H1 (cell line): ENCODE measurements around the gene POLR2M. TPM values are rescaled to one million over a fixed set of nuclear protein-coding genes. Genes with fewer than 3 reads are reported as not detected.

Source experiments
- CTCF ChIA-PET: fragments of 300-600 bp; sonication (Branson Sonifier 250); formaldehyde crosslinking; loops from one replicate; lab custom pipeline; 2021; ENCODE audit not compliant: partially characterized antibody; lab: Charles Lee
- POLR2A ChIA-PET: fragments of 300-600 bp; sonication (Branson Sonifier 250); formaldehyde crosslinking; loops from one replicate; lab custom pipeline; 2021; ENCODE audit warnings: inconsistent platforms; ENCODE audit not compliant: partially characterized antibody; lab: Charles Lee
- DNase-seq, 2 experiments: peaks; one replicate each; pipeline versions ENCODE4 v3.0.0 to v3.0.0-alpha.2; 2010 to 2022; ENCODE audit warnings: low spot score in 2 of 2, low read depth in 1 of 2, mixed read lengths in 1 of 2
- FAIRE-seq: peaks from 2 replicates; lab custom pipeline; 2011; peaks lifted over from hg19 to GRCh38; lab: Jason Lieb, UNC
- H2AFZ ChIP-seq: 2 replicates; pipeline ENCODE4 v1.8.1; 2012; ENCODE audit warnings: low read length, inconsistent platforms
- H2AK5ac ChIP-seq: 2 replicates; pipeline ENCODE4 v1.6.1; 2013; ENCODE audit warnings: low read depth, low read length
- H2BK120ac ChIP-seq: replicated peaks from 2 replicates; pipeline ENCODE3; 2013; ENCODE audit warnings: low read depth, low read length, inconsistent platforms
- H2BK12ac ChIP-seq: 2 replicates; pipeline ENCODE4 v1.6.1; 2013; ENCODE audit warnings: low read depth, low read length
- H2BK15ac ChIP-seq: 2 replicates; pipeline ENCODE4 v1.6.1; 2013; ENCODE audit warnings: low read length
- H2BK20ac ChIP-seq: 2 replicates; pipeline ENCODE4 v1.6.1; 2013; ENCODE audit warnings: low read length
- H2BK5ac ChIP-seq: 2 replicates; pipeline ENCODE4 v1.6.1; 2013; ENCODE audit warnings: low read depth, low read length
- H3K14ac ChIP-seq: 2 replicates; pipeline ENCODE4 v1.6.1; 2013; ENCODE audit warnings: inconsistent platforms; ENCODE audit not compliant: insufficient read length
- H3K18ac ChIP-seq: 2 replicates; pipeline ENCODE4 v1.6.1; 2013; ENCODE audit warnings: low read length; ENCODE audit errors: extremely low read depth
- H3K23ac ChIP-seq: 2 replicates; pipeline ENCODE4 v1.6.1; 2013; ENCODE audit warnings: inconsistent platforms; ENCODE audit not compliant: insufficient read length
- H3K23me2 ChIP-seq: 2 replicates; pipeline ENCODE4 v1.6.1; 2013; ENCODE audit warnings: low read depth, low read length
- H3K27ac ChIP-seq: 2 replicates; pipeline ENCODE4 v1.6.1; 2011; ENCODE audit warnings: low read depth, low read length, inconsistent platforms
- H3K27me3 ChIP-seq, 4 experiments: replicated peaks in 1 of 4; 1 replicate in 1 of 4; 2 replicates in 3 of 4; pipeline versions ENCODE4 v1.6.1 to v1.8.1; 2011 to 2013; ENCODE audit warnings: low read length in 3 of 4, mild to moderate bottlenecking in 3 of 4, inconsistent platforms in 2 of 4, mixed read lengths in 2 of 4, moderate library complexity in 1 of 4; ENCODE audit not compliant: control insufficient read depth in 3 of 4, insufficient read depth in 3 of 4; ENCODE audit errors: extremely low read depth in 1 of 4
- H3K36me3 ChIP-seq, 4 experiments: 2 replicates each; pipeline versions ENCODE4 v1.6.1 to v1.8.1; 2011 to 2013; ENCODE audit warnings: mild to moderate bottlenecking in 4 of 4, low read length in 3 of 4, moderate library complexity in 2 of 4, control low read depth in 1 of 4, inconsistent platforms in 1 of 4; ENCODE audit not compliant: insufficient read depth in 4 of 4, control insufficient read depth in 2 of 4
- H3K4ac ChIP-seq: replicated peaks from 2 replicates; pipeline ENCODE3; 2013; ENCODE audit warnings: low read length, low read depth, mixed read lengths, inconsistent platforms; ENCODE audit not compliant: insufficient read length
- H3K4me1 ChIP-seq, 4 experiments: replicated peaks in 1 of 4; 1 replicate in 1 of 4; 2 replicates in 3 of 4; pipeline versions ENCODE4 v1.6.1 to v1.8.1; 2011 to 2013; ENCODE audit warnings: low read length in 3 of 4, inconsistent platforms in 2 of 4, mixed read lengths in 1 of 4; ENCODE audit not compliant: insufficient read depth in 4 of 4, control insufficient read depth in 3 of 4
- H3K4me2 ChIP-seq, 2 experiments: 2 replicates each; pipeline versions ENCODE4 v1.6.1 to v1.8.1; 2011 to 2013; ENCODE audit warnings: low read depth in 2 of 2, low read length in 2 of 2, control low read depth in 1 of 2, inconsistent platforms in 1 of 2, mild to moderate bottlenecking in 1 of 2; ENCODE audit not compliant: insufficient read depth in 1 of 2
- H3K4me3 ChIP-seq, 4 experiments: fragments of 200-600, 300-600 bp in 1 of 4; sonication (generic), shearing (Covaris generic), sonication (Bioruptor Twin) in 1 of 4; 2 replicates each; pipeline versions ENCODE4 v1.5.1 to v1.8.1; 2011 to 2016; ENCODE audit warnings: low read length in 4 of 4, low read depth in 3 of 4, control low read depth in 2 of 4, inconsistent platforms in 2 of 4, mild to moderate bottlenecking in 2 of 4, mixed read lengths in 1 of 4, moderate library complexity in 1 of 4; ENCODE audit not compliant: insufficient read depth in 2 of 4; ENCODE audit errors: extremely low read depth in 1 of 4
- H3K56ac ChIP-seq: replicated peaks from 2 replicates; pipeline ENCODE3; 2013; ENCODE audit warnings: low read depth, mild to moderate bottlenecking, mixed read lengths, low read length, inconsistent platforms; ENCODE audit not compliant: insufficient read length
- H3K79me1 ChIP-seq: 2 replicates; pipeline ENCODE4 v1.6.1; 2013; ENCODE audit warnings: low read depth, low read length, control low read depth
- H3K79me2 ChIP-seq, 2 experiments: 2 replicates each; pipeline versions ENCODE4 v1.6.1 to v1.8.1; 2012 to 2013; ENCODE audit warnings: low read length in 2 of 2, mild to moderate bottlenecking in 2 of 2, inconsistent platforms in 1 of 2; ENCODE audit not compliant: insufficient read depth in 2 of 2, control insufficient read depth in 1 of 2
- H3K9ac ChIP-seq, 4 experiments: replicated peaks in 1 of 4; 1 replicate in 1 of 4; 2 replicates in 3 of 4; pipeline versions ENCODE4 v1.6.1 to v1.8.1; 2011 to 2013; ENCODE audit warnings: low read depth in 3 of 4, low read length in 3 of 4, control low read depth in 2 of 4, mild to moderate bottlenecking in 2 of 4, moderate library complexity in 2 of 4, inconsistent platforms in 1 of 4; ENCODE audit errors: extremely low read depth in 1 of 4
- H3K9me3 ChIP-seq, 2 experiments: 2 replicates each; pipeline versions ENCODE4 v1.6.1 to v1.8.1; 2012 to 2013; ENCODE audit warnings: mild to moderate bottlenecking in 2 of 2, moderate library complexity in 2 of 2, control low read depth in 1 of 2, inconsistent platforms in 1 of 2, low read depth in 1 of 2, low read length in 1 of 2, mixed read lengths in 1 of 2; ENCODE audit not compliant: insufficient read depth in 2 of 2
- H4K20me1 ChIP-seq, 2 experiments: replicated peaks in 1 of 2; 2 replicates each; pipeline versions ENCODE3 to v1.8.1; 2011 to 2013; ENCODE audit warnings: inconsistent platforms in 2 of 2, low read length in 2 of 2, mild to moderate bottlenecking in 1 of 2; ENCODE audit not compliant: insufficient read depth in 2 of 2, control insufficient read depth in 1 of 2
- H4K5ac ChIP-seq: 2 replicates; pipeline ENCODE4 v1.6.1; 2013; ENCODE audit warnings: low read length, low read depth, mixed read lengths, inconsistent platforms; ENCODE audit not compliant: insufficient read length
- H4K8ac ChIP-seq: 2 replicates; pipeline ENCODE4 v1.8.0; 2013; ENCODE audit warnings: mild to moderate bottlenecking, moderate library complexity, low read length, inconsistent platforms; ENCODE audit not compliant: insufficient read depth; ENCODE audit errors: extremely low read depth
- H4K91ac ChIP-seq: replicated peaks from 2 replicates; pipeline ENCODE3; 2013; ENCODE audit warnings: low read length, mixed read lengths, inconsistent platforms; ENCODE audit not compliant: insufficient read length
- CBX5 ChIP-seq: fragments of 300-800, 300-1000 bp; sonication (generic); IDR thresholded peaks from 2 replicates; pipeline ENCODE4 v1.7.1; 2016; ENCODE audit warnings: antibody characterized with exemption, low read length, low read depth
- EZH2 ChIP-seq: fragments of 200-600 bp; sonication (generic); IDR thresholded peaks from 2 replicates; pipeline ENCODE4 v1.7.1; 2012; ENCODE audit warnings: low read depth, mild to moderate bottlenecking, moderate library complexity, low read length, inconsistent platforms; ENCODE audit not compliant: severe bottlenecking
- HDAC6 ChIP-seq: IDR thresholded peaks from one replicate; pipeline ENCODE4 v1.7.1; 2012; ENCODE audit warnings: low read depth, mild to moderate bottlenecking, inconsistent platforms, low read length, moderate library complexity
- JUN ChIP-seq: IDR thresholded peaks from 2 replicates; pipeline ENCODE4 v1.6.1; 2011; ENCODE audit warnings: low read depth, mild to moderate bottlenecking, improper control_type of control experiment, low read length
- KDM4A ChIP-seq: IDR thresholded peaks from one replicate; pipeline ENCODE4 v1.7.1; 2012; ENCODE audit warnings: low read depth, mild to moderate bottlenecking, moderate library complexity, low read length, inconsistent platforms; ENCODE audit not compliant: severe bottlenecking
- MAFK ChIP-seq: IDR thresholded peaks from 2 replicates; pipeline ENCODE4 v1.6.1; 2012; ENCODE audit warnings: low read depth, mild to moderate bottlenecking, improper control_type of control experiment, low read length
- PHF8 ChIP-seq: fragments of 200-600 bp; sonication (generic); conservative IDR thresholded peaks from 2 replicates; pipeline ENCODE4 v1.7.1; 2012; ENCODE audit warnings: low read depth, mild to moderate bottlenecking, inconsistent platforms, low read length, moderate library complexity
- SIRT6 ChIP-seq: IDR thresholded peaks from one replicate; pipeline ENCODE4 v1.7.1; 2012; ENCODE audit warnings: low read length, inconsistent platforms
- SIX5 ChIP-seq: IDR thresholded peaks from 2 replicates; pipeline ENCODE4 v1.6.1; 2011; ENCODE audit warnings: mild to moderate bottlenecking, low read depth, low read length
- WGBS, 2 experiments: shearing (Covaris generic) in 1 of 2; methylation state at CpG; one replicate each; pipeline versions ENCODE4 v1.1.6 to v1.1.7; 2013 to 2015; ENCODE audit warnings: low lambda C conversion rate in 2 of 2, mixed read lengths in 2 of 2, inconsistent platforms in 1 of 2, low coverage in 1 of 2, missing lambda C conversion rate in 1 of 2; ENCODE audit not compliant: insufficient replicate concordance in 2 of 2, insufficient coverage in 1 of 2, insufficient read length in 1 of 2; ENCODE audit errors: extremely low coverage in 1 of 2, missing lambda C conversion rate in 1 of 2; 5-methylcytosine and 5-hydroxymethylcytosine counted together
- polyA plus RNA-seq, 7 experiments: library from polyadenylated mRNA; depleted of rRNA in 3 of 7; stranded (reverse) in 5 of 7; unstranded in 2 of 7; fragments of >200 nt in 5 of 7; fragments of 200-250 nt in 2 of 7; gene quantifications; 1 replicate in 5 of 7; 2 replicates in 1 of 7; 4 replicates in 1 of 7; pipeline versions ENCODE4 v1.2.1 to v1.2.3, GENCODE V29; 2011 to 2013; ENCODE audit warnings: missing spikeins in 2 of 7, mixed read lengths in 2 of 7
- total RNA-seq: library from RNA; stranded (reverse); fragmentation: NEBNext Ultra II Directional; extraction: Animal tissue kit (Norgen Biotek cat#: 25700); gene quantifications from 2 replicates; pipeline ENCODE4 v1.2.1, GENCODE V29; 2021
- TF ChIP-seq, protein P1 (sequence below): IDR thresholded peaks from 2 replicates; pipeline ENCODE4 v1.6.1; 2012; ENCODE audit warnings: inconsistent platforms

The POLR2M gene
- total and polyA plus RNA-seq, 2 of the 8 experiments (the other 6 are each of a cell fraction or from before 2014, with no cell fraction given) = 32.7 to 55.1 TPM

DNA sequence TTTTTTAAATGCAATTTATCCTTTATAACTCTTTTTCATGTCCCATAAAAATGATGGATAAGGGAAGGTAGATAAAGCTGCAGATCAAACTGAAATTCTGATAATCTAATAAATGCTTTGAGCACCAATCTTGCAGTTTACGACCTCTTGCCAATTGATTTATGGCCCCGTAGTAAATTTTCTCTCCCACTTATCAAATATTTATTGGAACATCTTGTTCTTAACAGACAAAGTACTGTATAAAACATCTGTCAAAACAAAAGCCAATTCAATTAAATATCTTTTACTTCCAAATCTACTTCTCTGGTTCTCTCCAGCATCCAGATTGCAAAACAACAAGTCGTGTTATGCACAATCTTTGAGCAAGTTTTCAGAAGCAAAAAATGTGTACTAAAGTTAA lies 34.6 kb downstream of the POLR2M start:
- no peaks in the 10 kb centered on the region for H3K9me3 ChIP-seq
- no peak overlapping the region for H2BK15ac ChIP-seq
- no peak overlapping the region for H4K5ac ChIP-seq
- no peak overlapping the region for H3K4ac ChIP-seq
- H3K18ac ChIP-seq = no peak overlapping the region
- no peak for FAIRE-seq
- H3K23ac ChIP-seq = no peak overlapping the region
- WGBS, 2 experiments = 91% methylated on average over 3 of the region's 3 CpGs; no CpG with 5 or more reads in 1 of the 2 experiments
- no peak overlapping the region for H2AK5ac ChIP-seq
- ChIA-PET POLR2A (no interaction called here), CTCF (interaction anchor here (0.8 to 27.9 kb wide), 8 partner anchors 9 to 441 kb away, joined by 3 to 530 read pairs (median 11); no protein-coding TSS in a partner anchor)
- H2AFZ ChIP-seq = no peak overlapping the region
- DNase-seq = no peak
- H4K20me1 ChIP-seq = no peaks in the 10 kb centered on the region
- no peak overlapping the region for H2BK12ac ChIP-seq
- H3K79me1 ChIP-seq = no peaks in the 10 kb centered on the region
- no peak overlapping the region for H2BK5ac ChIP-seq
- no peak overlapping the region for H4K91ac ChIP-seq
- no peak overlapping the region for H3K27ac ChIP-seq
- no peak overlapping the region for H3K4me2 ChIP-seq
- H3K27me3 ChIP-seq = no peaks in the 10 kb centered on the region
- H3K56ac ChIP-seq = no peak overlapping the region
- H3K79me2 ChIP-seq = no peaks in the 10 kb centered on the region
- no peaks in the 10 kb centered on the region for H3K4me1 ChIP-seq
- no peak overlapping the region for H2BK120ac ChIP-seq
- no peak overlapping the region for H2BK20ac ChIP-seq
- H3K23me2 ChIP-seq = no peaks in the 10 kb centered on the region
- no peaks in the 10 kb centered on the region for H3K36me3 ChIP-seq
- no peak overlapping the region for H3K9ac ChIP-seq
- TF ChIP-seq KDM4A (no peak), CBX5 (no peak), PHF8 (no peak), JUN (no peak), EZH2 (no peak), MAFK (no peak), SIRT6 (no peak), HDAC6 (no peak), SIX5 (no peak)
- TF ChIP-seq, protein P1, sequence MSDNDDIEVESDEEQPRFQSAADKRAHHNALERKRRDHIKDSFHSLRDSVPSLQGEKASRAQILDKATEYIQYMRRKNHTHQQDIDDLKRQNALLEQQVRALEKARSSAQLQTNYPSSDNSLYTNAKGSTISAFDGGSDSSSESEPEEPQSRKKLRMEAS = no peak
- TF ChIP-seq, all 59 proteins: peak for 0
- no peak overlapping the region for H3K14ac ChIP-seq
- H3K4me3 ChIP-seq = no peak overlapping the region
- H4K8ac ChIP-seq = no peak overlapping the region
